PC-3 (cell line): ENCODE data around the gene ZNF236.

Source experiments
- EZH2 ChIP-seq: fragments of 300-600 bp; sonication (generic); IDR thresholded peaks from one replicate; pipeline ENCODE4 v1.6.1; 2017; ENCODE audit warnings: antibody characterized with exemption, mild to moderate bottlenecking, low read length; ENCODE audit not compliant: unreplicated experiment
- EZH2phosphoT487 ChIP-seq: fragments of 300-600 bp; sonication (generic); IDR thresholded peaks from 2 replicates; pipeline ENCODE4 v1.6.1; 2018; ENCODE audit warnings: mild to moderate bottlenecking, antibody characterized with exemption, low read length, borderline replicate concordance
- TF ChIP-seq, protein P1 (sequence below): fragments of 300-600 bp; sonication (generic); conservative IDR thresholded peaks from 2 replicates; pipeline ENCODE4 v1.5.1; 2017; ENCODE audit warnings: antibody characterized with exemption, low read depth, mild to moderate bottlenecking, low read length

DNA sequence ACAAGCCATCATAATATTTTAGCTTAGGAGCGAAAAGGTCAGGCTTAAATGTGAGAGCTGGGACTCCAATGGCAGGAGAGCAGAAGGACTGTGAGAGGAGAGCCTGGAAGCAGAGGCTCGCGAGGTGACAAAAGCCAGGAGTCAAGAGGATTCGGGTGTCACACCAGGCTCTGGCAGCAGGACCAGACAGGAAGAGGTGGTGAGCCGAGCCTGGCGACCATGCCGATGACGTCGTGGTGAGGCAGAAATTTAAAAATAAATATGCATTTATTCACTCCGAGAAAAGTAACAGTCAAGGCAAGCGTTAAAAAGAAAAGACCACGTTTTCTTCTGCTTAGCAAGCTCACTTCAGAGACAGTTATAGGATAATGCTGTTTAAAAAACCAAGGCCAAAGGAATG is 31.3 kb upstream of the ZNF236 start:
- TF ChIP-seq, protein P1, sequence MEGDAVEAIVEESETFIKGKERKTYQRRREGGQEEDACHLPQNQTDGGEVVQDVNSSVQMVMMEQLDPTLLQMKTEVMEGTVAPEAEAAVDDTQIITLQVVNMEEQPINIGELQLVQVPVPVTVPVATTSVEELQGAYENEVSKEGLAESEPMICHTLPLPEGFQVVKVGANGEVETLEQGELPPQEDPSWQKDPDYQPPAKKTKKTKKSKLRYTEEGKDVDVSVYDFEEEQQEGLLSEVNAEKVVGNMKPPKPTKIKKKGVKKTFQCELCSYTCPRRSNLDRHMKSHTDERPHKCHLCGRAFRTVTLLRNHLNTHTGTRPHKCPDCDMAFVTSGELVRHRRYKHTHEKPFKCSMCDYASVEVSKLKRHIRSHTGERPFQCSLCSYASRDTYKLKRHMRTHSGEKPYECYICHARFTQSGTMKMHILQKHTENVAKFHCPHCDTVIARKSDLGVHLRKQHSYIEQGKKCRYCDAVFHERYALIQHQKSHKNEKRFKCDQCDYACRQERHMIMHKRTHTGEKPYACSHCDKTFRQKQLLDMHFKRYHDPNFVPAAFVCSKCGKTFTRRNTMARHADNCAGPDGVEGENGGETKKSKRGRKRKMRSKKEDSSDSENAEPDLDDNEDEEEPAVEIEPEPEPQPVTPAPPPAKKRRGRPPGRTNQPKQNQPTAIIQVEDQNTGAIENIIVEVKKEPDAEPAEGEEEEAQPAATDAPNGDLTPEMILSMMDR = no peak
- no peak for TF ChIP-seq EZH2phosphoT487
- no peak for TF ChIP-seq EZH2
